Muscle layer of colon (tissue), 2 donors: ENCODE measurements around the gene LSAMP.

ENCODE experiments used
- H3K27ac ChIP-seq: one replicate; pipeline ENCODE4 v1.7.0; 2013; ENCODE audit warnings: low read depth, mild to moderate bottlenecking, low read length, moderate library complexity
- H3K27me3 ChIP-seq, 2 donors: one replicate each; pipeline ENCODE4 v1.7.0; 2013; ENCODE audit warnings: low read length in 2 of 2, mild to moderate bottlenecking in 2 of 2; ENCODE audit not compliant: insufficient read depth in 2 of 2, control insufficient read depth in 1 of 2
- H3K36me3 ChIP-seq: one replicate; pipeline ENCODE4 v1.7.0; 2013; ENCODE audit warnings: mild to moderate bottlenecking, low read length; ENCODE audit not compliant: insufficient read depth
- H3K4me1 ChIP-seq: one replicate; pipeline ENCODE4 v1.7.0; 2013; ENCODE audit warnings: mild to moderate bottlenecking, low read length; ENCODE audit not compliant: insufficient read depth
- H3K4me3 ChIP-seq, 2 donors: one replicate each; pipeline ENCODE4 v1.7.0; 2013; ENCODE audit warnings: low read length in 2 of 2, low read depth in 1 of 2, mild to moderate bottlenecking in 1 of 2, moderate library complexity in 1 of 2
- H3K9ac ChIP-seq: one replicate; pipeline ENCODE4 v1.7.0; 2013; ENCODE audit warnings: low read length
- H3K9me3 ChIP-seq: one replicate; pipeline ENCODE4 v1.7.0; 2013; ENCODE audit warnings: mild to moderate bottlenecking, low read length
- donor health status: abdominal sarcoma.
- donor health status: Adenocarcinoma of cecum.

The LSAMP gene

DNA sequence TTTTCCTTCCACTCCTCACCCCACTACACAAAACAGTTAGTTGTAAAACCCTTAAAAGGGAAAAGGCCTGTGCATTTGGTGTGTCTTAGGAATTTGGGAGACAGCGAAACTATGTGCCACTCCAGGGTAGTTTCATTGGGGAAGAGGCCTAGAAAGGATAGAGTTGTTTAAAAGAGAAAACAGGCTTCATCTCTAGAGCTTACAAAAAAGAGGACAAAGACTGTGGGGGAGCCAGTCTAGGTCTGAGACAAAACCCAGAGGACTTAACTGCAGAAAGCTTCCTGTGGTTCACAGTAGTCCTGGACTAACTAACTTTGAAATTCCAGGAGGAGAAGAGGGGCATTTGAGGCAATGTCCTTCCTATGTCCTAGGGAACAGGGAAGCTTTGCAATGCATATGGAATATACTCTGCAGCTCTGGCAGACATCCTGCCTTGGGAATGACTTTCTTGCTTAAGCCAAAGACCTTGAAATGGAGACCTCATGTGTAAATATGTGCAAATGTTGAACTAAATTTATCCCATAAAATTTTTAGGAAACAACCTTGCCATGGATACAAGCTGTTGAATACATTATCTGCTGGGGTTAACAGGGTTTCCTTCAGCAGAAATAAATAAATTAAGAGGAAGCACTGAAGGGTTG, 159.4 kb downstream of the LSAMP start:
- Histone ChIP-seq H3K36me3 (no peaks in the 10 kb centered on the region), H3K27me3 (no peaks in the 10 kb centered on the region), H3K27ac (no peak overlapping the region), H3K9ac (no peak overlapping the region), H3K9me3 (no peaks in the 10 kb centered on the region), H3K4me1 (peaks cover 45% of the 10 kb centered on the region), H3K4me3 (no peak overlapping the region)

GRCh38 chr3:116281313-116282143, 163.8 kb downstream of the LSAMP start:
- Histone ChIP-seq H3K9ac (no peak overlapping the region), H3K4me3 (no peak overlapping the region), H3K27ac (no peak overlapping the region), H3K27me3 (no peaks in the 10 kb centered on the region), H3K36me3 (no peaks in the 10 kb centered on the region), H3K9me3 (no peaks in the 10 kb centered on the region), H3K4me1 (peaks cover 50% of the 10 kb centered on the region)

DNA sequence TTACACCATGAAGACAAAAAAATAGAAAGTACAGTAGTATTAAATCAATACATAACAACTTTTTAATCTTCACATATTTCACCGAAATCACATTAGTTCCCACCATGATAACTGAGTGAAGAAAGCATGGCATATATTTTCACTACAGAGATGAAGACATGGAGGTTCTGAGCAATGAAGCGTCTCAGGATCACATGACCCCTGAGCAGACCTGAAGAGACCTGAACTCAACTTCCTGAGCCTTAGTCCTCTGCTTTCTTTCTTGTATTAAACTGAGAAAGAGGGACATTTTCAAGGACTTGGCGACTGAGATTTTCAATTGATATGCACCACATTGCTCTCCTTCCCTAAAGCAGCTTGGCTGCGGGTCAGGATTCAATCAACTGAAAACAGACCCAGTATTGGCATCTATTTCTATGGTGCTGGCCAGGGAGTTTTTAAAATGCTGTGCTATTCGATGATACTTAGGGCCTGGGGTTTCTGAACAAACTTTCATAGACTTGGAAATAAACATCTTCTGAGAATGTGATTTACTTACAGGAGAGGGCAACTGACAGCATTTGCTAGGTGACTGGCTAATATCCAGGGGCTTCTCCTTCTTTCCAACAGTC, 165.1 kb downstream of the LSAMP start:
- Histone ChIP-seq H3K9ac (no peak overlapping the region), H3K27ac (peak overlapping the region; percentile 10), H3K4me3 (peak overlapping the region in 1 of 2 donors; percentile 29), H3K36me3 (no peaks in the 10 kb centered on the region), H3K9me3 (no peaks in the 10 kb centered on the region), H3K27me3 (no peaks in the 10 kb centered on the region), H3K4me1 (peaks cover 37% of the 10 kb centered on the region)

DNA sequence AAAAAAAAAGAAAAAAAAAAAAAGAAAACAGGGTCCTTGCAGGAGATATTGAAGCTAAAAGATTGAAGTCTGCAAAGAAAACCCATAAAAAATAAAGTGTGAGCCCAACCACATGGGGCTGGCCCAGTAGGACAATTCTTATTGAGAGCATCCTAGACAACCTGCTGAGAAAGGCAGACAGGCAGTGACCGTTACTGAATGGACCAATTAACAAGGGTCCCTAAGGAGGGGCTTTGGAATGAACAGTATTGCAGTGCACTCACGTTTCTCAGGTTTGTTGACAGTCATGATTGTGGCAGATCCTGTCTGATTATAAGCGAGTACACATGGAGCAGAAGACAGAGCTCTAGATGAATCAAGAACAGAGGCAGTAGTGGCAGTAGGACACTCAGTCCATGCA, 168.6 kb downstream of the LSAMP start:
- Histone ChIP-seq H3K27me3 (no peaks in the 10 kb centered on the region), H3K9ac (no peak overlapping the region), H3K9me3 (no peaks in the 10 kb centered on the region), H3K4me3 (no peak overlapping the region), H3K36me3 (no peaks in the 10 kb centered on the region), H3K4me1 (peaks cover 33% of the 10 kb centered on the region), H3K27ac (no peak overlapping the region)

DNA sequence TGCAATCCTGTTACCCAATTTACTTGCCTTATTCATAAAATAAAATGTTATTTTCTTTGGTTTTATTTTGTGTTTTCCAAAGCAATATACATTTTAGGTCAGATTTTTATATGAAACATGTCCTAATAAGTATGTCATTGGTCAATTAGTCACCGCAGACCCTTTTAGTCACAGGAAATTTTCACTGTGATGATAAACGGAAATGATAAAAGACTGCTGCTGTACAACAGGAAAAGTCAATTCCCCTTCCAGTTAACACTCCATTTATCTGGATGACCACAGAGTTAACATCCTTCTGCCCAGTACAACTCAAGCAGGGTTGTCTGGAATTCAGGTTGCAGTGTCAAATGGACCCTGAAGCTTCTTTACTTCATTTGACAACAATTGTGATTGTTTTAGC, 175.2 kb downstream of the LSAMP start:
- no peaks in the 10 kb centered on the region for H3K9me3 ChIP-seq
- H3K27me3 ChIP-seq, result no peaks in the 10 kb centered on the region
- no peak overlapping the region for H3K4me3 ChIP-seq
- H3K27ac ChIP-seq, result no peak overlapping the region
- H3K9ac ChIP-seq, result no peak overlapping the region
- H3K36me3 ChIP-seq, result no peaks in the 10 kb centered on the region
- no peaks in the 10 kb centered on the region for H3K4me1 ChIP-seq

- H3K4me1 ChIP-seq, result peaks cover 9% of the 10 kb centered on the region
- no peaks in the 10 kb centered on the region for H3K36me3 ChIP-seq
- H3K27ac ChIP-seq, result no peak overlapping the region
- H3K4me3 ChIP-seq, result no peak overlapping the region
- no peaks in the 10 kb centered on the region for H3K27me3 ChIP-seq
- no peaks in the 10 kb centered on the region for H3K9me3 ChIP-seq
- H3K9ac ChIP-seq, result no peak overlapping the region
These were observed 178.2 kb downstream of the LSAMP start for GRCh38 chr3:116267116-116267515.

GRCh38 chr3:116265976-116266584, 179.2 kb downstream of the LSAMP start:
- Histone ChIP-seq H3K9ac (no peak overlapping the region), H3K4me3 (no peak overlapping the region)

GRCh38 chr3:116265320-116265695, 180.0 kb downstream of the LSAMP start:
- Histone ChIP-seq H3K36me3 (no peaks in the 10 kb centered on the region), H3K4me1 (peaks cover 10% of the 10 kb centered on the region), H3K9ac (no peak overlapping the region), H3K4me3 (no peak overlapping the region), H3K27ac (no peak overlapping the region), H3K27me3 (no peaks in the 10 kb centered on the region), H3K9me3 (no peaks in the 10 kb centered on the region)

More at GRCh38 chr3:116265976-116266584, 179.2 kb downstream of the LSAMP start:
- H3K9me3 ChIP-seq, result no peaks in the 10 kb centered on the region
- no peaks in the 10 kb centered on the region for H3K36me3 ChIP-seq
- H3K27me3 ChIP-seq, result no peaks in the 10 kb centered on the region
- no peak overlapping the region for H3K27ac ChIP-seq
- H3K4me1 ChIP-seq, result peaks cover 10% of the 10 kb centered on the region

DNA sequence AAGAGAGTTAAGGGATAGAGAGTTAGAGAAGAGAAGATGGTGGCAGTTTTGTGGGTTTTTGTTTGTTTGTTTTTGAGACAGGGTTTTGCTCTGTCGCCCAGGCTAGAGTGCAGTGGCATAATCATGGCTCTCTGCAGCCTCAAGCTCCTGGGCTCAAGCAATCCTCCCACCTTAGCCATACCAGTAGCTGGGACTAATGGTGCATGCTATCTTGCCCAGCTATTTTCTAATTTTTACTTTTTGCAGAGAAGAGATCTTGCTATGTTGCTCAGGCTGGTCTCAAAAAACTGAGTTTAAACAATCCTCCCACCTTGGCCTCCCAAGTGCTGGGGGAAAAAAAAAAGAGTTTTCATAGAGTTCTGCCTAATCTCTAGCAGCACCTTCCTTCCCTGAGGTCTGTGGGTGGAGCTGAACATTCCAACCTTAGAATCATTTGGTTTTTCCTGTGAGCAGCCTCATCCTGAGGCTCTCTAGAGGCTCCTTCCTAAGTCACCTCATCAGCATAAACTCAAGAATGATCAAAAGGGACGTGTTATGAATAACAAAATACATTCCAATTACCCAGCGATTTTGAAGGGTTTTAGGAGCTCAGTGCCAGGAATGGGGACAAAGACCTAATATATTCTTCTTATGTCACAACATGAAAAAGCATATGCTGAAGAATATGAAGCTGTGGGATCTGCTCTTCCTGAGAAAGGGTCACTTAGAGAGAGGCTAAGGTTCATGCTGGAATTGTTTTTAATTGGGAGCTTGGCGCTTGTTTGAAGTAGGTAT, 180.6 kb downstream of the LSAMP start:
- no peaks in the 10 kb centered on the region for H3K9me3 ChIP-seq
- H3K36me3 ChIP-seq, result no peaks in the 10 kb centered on the region
- no peak overlapping the region for H3K9ac ChIP-seq
- no peaks in the 10 kb centered on the region for H3K27me3 ChIP-seq
- peak overlapping the region; percentile 27 for H3K27ac ChIP-seq
- peaks cover 12% of the 10 kb centered on the region for H3K4me1 ChIP-seq
- H3K4me3 ChIP-seq, result no peak overlapping the region

- no peak overlapping the region for H3K9ac ChIP-seq
- peak overlapping the region; percentile 74 for H3K27ac ChIP-seq
- H3K27me3 ChIP-seq, result no peaks in the 10 kb centered on the region
- H3K9me3 ChIP-seq, result no peaks in the 10 kb centered on the region
- no peak overlapping the region for H3K4me3 ChIP-seq
- H3K4me1 ChIP-seq, result peaks cover 19% of the 10 kb centered on the region
- H3K36me3 ChIP-seq, result no peaks in the 10 kb centered on the region
These were observed 181.3 kb downstream of the LSAMP start for GRCh38 chr3:116263842-116264545.
